ENCODE results near the gene MACROD1. TPM values are rescaled to one million over a fixed set of nuclear protein-coding genes. Genes with fewer than 3 reads are reported as not detected.

The MACROD1 gene
- 63.3 and 92.7 TPM in 2 replicates for total RNA-seq (2011; cell fraction: chromatin; rRNA removed; ENCODE audit: low replicate concordance)
- total RNA-seq (2011; cell fraction: nucleolus; rRNA removed): 79.2 and 103 TPM in 2 replicates
- 54.7 and 61.3 TPM in 2 replicates for total RNA-seq (2011; cell fraction: nucleoplasm; rRNA removed)
- total RNA-seq (2014; rRNA removed) (60.0 and 64.5 TPM in 2 replicates), total RNA-seq (2014; rRNA removed; fragmentation: Illumina TruSeq; extraction: Trizol) (25.5 and 25.9 TPM in 2 replicates), total RNA-seq (2015; rRNA removed; fragmentation: Illumina TruSeq; extraction: Trizol) (42.3 and 50.0 TPM in 2 replicates), total RNA-seq (2021) (45.2 and 47.3 TPM in 2 replicates), polyA plus RNA-seq (2011; rRNA removed) (26.4 and 31.0 TPM in 2 replicates), polyA plus RNA-seq (2014; fragmentation: Illumina TruSeq; extraction: Trizol) (13.4 and 19.4 TPM in 2 replicates), polyA plus RNA-seq (2014; fragmentation: Nextera tagmentation; extraction: Ambion mirVana) (1 to 10 TPM; 1.1 to 2.3 TPM), polyA plus RNA-seq (2014; rRNA removed) (45.7 and 54.9 TPM in 2 replicates), polyA minus RNA-seq (2011; rRNA and poly(A)+ RNA removed) (12.7 and 14.8 TPM in 2 replicates), Bru-seq, nascent RNA (percentile 59 among the genes with signal in this experiment), BruChase-seq, experiment 1, labeled RNA remaining after a 2-hour chase (percentile 54 among the genes with signal in this experiment), BruChase-seq, experiment 2, labeled RNA remaining after a 6-hour chase (percentile 55 among the genes with signal in this experiment)
- 39.3 and 90.4 TPM in 2 replicates for polyA plus RNA-seq (2011; cell fraction: cytosol; rRNA removed)
- polyA plus RNA-seq (2011; cell fraction: nucleus; rRNA removed): 128 and 166 TPM in 2 replicates
- 34.4 and 49.3 TPM in 2 replicates for polyA plus RNA-seq (2012)
- polyA minus RNA-seq (2011; cell fraction: cytosol; rRNA and poly(A)+ RNA removed): 16.8 and 23.4 TPM in 2 replicates
- polyA minus RNA-seq (2011; cell fraction: nucleus; rRNA and poly(A)+ RNA removed): 20.7 and 28.4 TPM in 2 replicates
- long read RNA-seq, experiment 1, transcript MACROD1-201 (11 exons, 1,205 nt): major isoform, 73 of 139 reads
- long read RNA-seq, experiment 1, partial matches to known transcripts: 12 of 139 reads
- long read RNA-seq, experiment 1, other reads (novel, unspliced or antisense): 48 of 139 reads
- long read RNA-seq, experiment 2, transcript MACROD1-201 (11 exons, 1,205 nt): major isoform, 14 of 76 reads
- long read RNA-seq, experiment 2, partial matches to known transcripts: 10 of 76 reads
- long read RNA-seq, experiment 2, other reads (novel, unspliced or antisense): 48 of 76 reads
- long read RNA-seq, experiment 3, transcript MACROD1-201 (11 exons, 1,205 nt): major isoform, 13 of 20 reads
- long read RNA-seq, experiment 3, partial matches to known transcripts: 0 of 20 reads
- long read RNA-seq, experiment 3, other reads (novel, unspliced or antisense): 6 of 20 reads

- Histone ChIP-seq H3K27ac (ENCODE audit: extremely low read depth, low read depth, low read length) (peak within 1 kb of the TSS; percentile 94), H4K20me1 (replicated peaks; ENCODE audit: control insufficient read depth, insufficient read depth, low read length) (no peaks in the 10 kb centered on the region), H3K27me3 (ENCODE audit: control insufficient read depth in 2 of 2, insufficient read depth in 2 of 2, low read length in 2 of 2) (no peaks in the 10 kb centered on the region), H3K4me2 (ENCODE audit: insufficient read depth, low read length) (peak within 1 kb of the TSS; percentile 96), H3K9ac (ENCODE audit: insufficient read depth in 1 of 2, low read depth in 2 of 2, low read length in 2 of 2) (peak within 1 kb of the TSS; percentile 87 to 95), H3K4me1 (replicated peaks in 1 of 2; ENCODE audit: control insufficient read depth in 2 of 2, insufficient read depth in 2 of 2, low read length in 2 of 2) (peaks cover 6 to 27% of the 10 kb centered on the region in 2 experiments; a peak in 3 of 5 replicates), H3K9me1 (ENCODE audit: control insufficient read depth, insufficient read depth, low read length) (no peaks in the 10 kb centered on the region), H3K36me3 (ENCODE audit: control insufficient read depth, insufficient read depth, low read length) (peaks cover 22% of the 10 kb centered on the region; the same call in 2 of the 3 replicates), H3K4me3 (peak within 1 kb of the TSS; percentile 79), H3K9me3 (replicated peaks; ENCODE audit: control insufficient read depth, insufficient read depth, low read depth, low read length) (0 out of 2 replicates have a peak, but pooled peaks cover 2% of the 10 kb centered on the region), H3K79me2 (ENCODE audit: control insufficient read depth, insufficient read depth, low read length) (peaks cover 56% of the 10 kb centered on the region), H2AFZ (ENCODE audit: low read depth, low read length) (peak within 1 kb of the TSS; percentile 88)
- POLR2A ChIA-PET: interaction anchor here (0.6 to 2.0 kb wide), 7 partner anchors 8 to 435 kb away, joined by 3 to 9 read pairs (median 4); no protein-coding TSS in a partner anchor
- FAIRE-seq (no peak), ATAC-seq (peak; percentile 93), DNase-seq (ENCODE audit: extremely low read depth in 1 of 4, low spot score in 3 of 4) (peak; percentile 86 to 92 (median 88))
- TSS peak; percentile 71 for BruUV-seq (replicated peaks)
- intact Hi-C loops (cut with micrococcal nuclease) (no loop called here), in situ Hi-C loops (cut with MboI) (no loop called here)
- WGBS (ENCODE audit: insufficient coverage, low coverage, missing lambda C conversion rate): under 1% methylated on average over 79 of the region's 92 CpGs
- CTCF ChIA-PET (ENCODE audit: low intra/inter-chr PET ratio): interaction anchor here (1.7 kb wide), 1 partner anchor 15 kb away, joined by 5 read pairs; no protein-coding TSS in a partner anchor
- TF ChIP-seq ZNF174 (CRISPR knock-in tag; IDR thresholded peaks at IDR 0.05) (no peak), BRD4 (IDR thresholded peaks at IDR 0.05) (no peak), NONO (IDR thresholded peaks at IDR 0.05; ENCODE audit: low read depth in 2 of 2, low read length in 1 of 2) (peak; percentile 62 to 77; a peak in 3 of 4 replicates), POLR2G (IDR thresholded peaks at IDR 0.05; ENCODE audit: low read depth, low read length) (peak; percentile 94), KDM5B (IDR thresholded peaks at IDR 0.05; ENCODE audit: insufficient replicate concordance, low read depth, low read length) (peak; percentile 19), ZBTB17 (CRISPR knock-in tag; IDR thresholded peaks at IDR 0.05) (peak; percentile 39; the same call in 1 of the 2 replicates), NFRKB (IDR thresholded peaks at IDR 0.05; ENCODE audit: low read depth) (no peak), CHD2 (IDR thresholded peaks at IDR 0.05; ENCODE audit: low read depth, low read length) (0 out of 2 replicates have a peak, but pooled peaks have one; percentile 19), GATA2 (CRISPR knock-in tag; IDR thresholded peaks at IDR 0.05) (no peak)
- TF ChIP-seq, protein P1, sequence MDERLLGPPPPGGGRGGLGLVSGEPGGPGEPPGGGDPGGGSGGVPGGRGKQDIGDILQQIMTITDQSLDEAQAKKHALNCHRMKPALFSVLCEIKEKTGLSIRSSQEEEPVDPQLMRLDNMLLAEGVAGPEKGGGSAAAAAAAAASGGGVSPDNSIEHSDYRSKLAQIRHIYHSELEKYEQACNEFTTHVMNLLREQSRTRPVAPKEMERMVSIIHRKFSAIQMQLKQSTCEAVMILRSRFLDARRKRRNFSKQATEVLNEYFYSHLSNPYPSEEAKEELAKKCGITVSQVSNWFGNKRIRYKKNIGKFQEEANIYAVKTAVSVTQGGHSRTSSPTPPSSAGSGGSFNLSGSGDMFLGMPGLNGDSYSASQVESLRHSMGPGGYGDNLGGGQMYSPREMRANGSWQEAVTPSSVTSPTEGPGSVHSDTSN (CRISPR knock-in tag; IDR thresholded peaks at IDR 0.05; ENCODE audit: low read depth): no peak
- TF ChIP-seq, protein P1 (tag; conservative IDR thresholded peaks at IDR 0.05; ENCODE audit: low read depth): no peak
- TF ChIP-seq, protein P2, sequence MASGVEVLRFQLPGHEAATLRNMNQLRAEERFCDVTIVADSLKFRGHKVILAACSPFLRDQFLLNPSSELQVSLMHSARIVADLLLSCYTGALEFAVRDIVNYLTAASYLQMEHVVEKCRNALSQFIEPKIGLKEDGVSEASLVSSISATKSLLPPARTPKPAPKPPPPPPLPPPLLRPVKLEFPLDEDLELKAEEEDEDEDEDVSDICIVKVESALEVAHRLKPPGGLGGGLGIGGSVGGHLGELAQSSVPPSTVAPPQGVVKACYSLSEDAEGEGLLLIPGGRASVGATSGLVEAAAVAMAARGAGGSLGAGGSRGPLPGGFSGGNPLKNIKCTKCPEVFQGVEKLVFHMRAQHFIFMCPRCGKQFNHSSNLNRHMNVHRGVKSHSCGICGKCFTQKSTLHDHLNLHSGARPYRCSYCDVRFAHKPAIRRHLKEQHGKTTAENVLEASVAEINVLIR (CRISPR knock-in tag; IDR thresholded peaks at IDR 0.05): no peak
Observed at GRCh38 chr11:64165842-64166635, at the start of gene MACROD1. MACROD1 (minus strand) TSS chr11:64166113; CDS start chr11:64165994, 119 bp downstream.
